Sigmoid colon (tissue), 4 donors: ENCODE measurements around the gene DRD1.
"Not testable (repeated sequence)": the region's sequence is repeated elsewhere in the genome, so short reads cannot be mapped to it uniquely, and the experiment has no call there.

ENCODE experiments used
- POLR2A ChIP-seq, 2 donors: fragments of 450-650 bp; IDR thresholded peaks; one replicate each; pipeline ENCODE4 v1.6.1; 2016; ENCODE audit warnings: antibody characterized with exemption in 2 of 2, mild to moderate bottlenecking in 2 of 2, moderate library complexity in 2 of 2
- POLR2AphosphoS5 ChIP-seq, 4 donors: sonication (generic); formaldehyde crosslinking; IDR thresholded peaks; one replicate each; pipeline ENCODE4 v1.6.1; 2017; ENCODE audit warnings: antibody characterized with exemption in 4 of 4
- TF ChIP-seq, protein P1 (sequence below), 4 experiments: fragments of 450-650 bp in 3 of 4; fragments of 200-600 bp in 1 of 4; IDR thresholded peaks; one replicate each; pipeline ENCODE4 v1.5.1; 2016 to 2019; ENCODE audit warnings: antibody characterized with exemption in 4 of 4, mild to moderate bottlenecking in 3 of 4, moderate library complexity in 2 of 4

DNA sequence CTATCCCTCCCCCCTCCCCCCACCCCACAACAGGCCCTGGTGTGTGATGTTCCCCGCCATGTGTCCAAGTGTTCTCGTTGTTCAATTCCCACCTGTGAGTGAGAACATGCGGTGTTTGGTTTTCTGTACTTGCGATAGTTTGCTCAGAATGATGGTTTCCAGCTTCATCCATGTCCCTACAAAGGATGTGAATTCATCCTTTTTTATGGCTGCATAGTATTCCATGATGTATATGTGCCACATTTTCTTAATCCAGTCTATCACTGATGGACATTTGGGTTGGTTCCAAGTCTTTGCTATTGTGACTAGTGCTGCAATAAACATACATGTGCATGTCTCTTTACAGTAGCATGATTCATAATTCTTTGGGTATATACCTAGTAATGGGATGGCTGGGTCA, 48.6 kb downstream of the DRD1 start:
- TF ChIP-seq, protein P1, sequence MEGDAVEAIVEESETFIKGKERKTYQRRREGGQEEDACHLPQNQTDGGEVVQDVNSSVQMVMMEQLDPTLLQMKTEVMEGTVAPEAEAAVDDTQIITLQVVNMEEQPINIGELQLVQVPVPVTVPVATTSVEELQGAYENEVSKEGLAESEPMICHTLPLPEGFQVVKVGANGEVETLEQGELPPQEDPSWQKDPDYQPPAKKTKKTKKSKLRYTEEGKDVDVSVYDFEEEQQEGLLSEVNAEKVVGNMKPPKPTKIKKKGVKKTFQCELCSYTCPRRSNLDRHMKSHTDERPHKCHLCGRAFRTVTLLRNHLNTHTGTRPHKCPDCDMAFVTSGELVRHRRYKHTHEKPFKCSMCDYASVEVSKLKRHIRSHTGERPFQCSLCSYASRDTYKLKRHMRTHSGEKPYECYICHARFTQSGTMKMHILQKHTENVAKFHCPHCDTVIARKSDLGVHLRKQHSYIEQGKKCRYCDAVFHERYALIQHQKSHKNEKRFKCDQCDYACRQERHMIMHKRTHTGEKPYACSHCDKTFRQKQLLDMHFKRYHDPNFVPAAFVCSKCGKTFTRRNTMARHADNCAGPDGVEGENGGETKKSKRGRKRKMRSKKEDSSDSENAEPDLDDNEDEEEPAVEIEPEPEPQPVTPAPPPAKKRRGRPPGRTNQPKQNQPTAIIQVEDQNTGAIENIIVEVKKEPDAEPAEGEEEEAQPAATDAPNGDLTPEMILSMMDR (IDR thresholded peaks at IDR 0.05): not testable (repeated sequence)
- TF ChIP-seq POLR2AphosphoS5, POLR2A (IDR thresholded peaks at IDR 0.05): not testable (repeated sequence)
